CD4-positive, alpha-beta memory T cell (primary cell): Measurements from ENCODE around the gene MEGF6. TPM values are rescaled to one million over a fixed set of nuclear protein-coding genes. Genes with fewer than 3 reads are reported as not detected.

Experiments
- CTCF ChIA-PET: fragments of 350-600 bp; sonication (Branson Sonifier 250); formaldehyde crosslinking; loops from one replicate; lab custom pipeline; 2021; ENCODE audit warnings: inconsistent platforms; ENCODE audit not compliant: partially characterized antibody; lab: Charles Lee
- POLR2A ChIA-PET: fragments of 350-600 bp; sonication (Branson Sonifier 250); formaldehyde crosslinking; loops from one replicate; lab custom pipeline; 2021; ENCODE audit not compliant: partially characterized antibody; lab: Charles Lee
- DNase-seq, 5 donors: peaks; one replicate each; pipeline versions ENCODE4 v3.0.0 to v3.0.0-alpha.2; 2020 to 2022; ENCODE audit warnings: mixed read lengths in 1 of 5
- H3K27ac ChIP-seq: one replicate; pipeline ENCODE4 v1.7.0; 2013; ENCODE audit warnings: low read depth, low read length
- H3K27me3 ChIP-seq: 2 replicates; pipeline ENCODE4 v1.7.0; 2013; ENCODE audit warnings: mild to moderate bottlenecking, low read length, moderate library complexity; ENCODE audit not compliant: insufficient read depth
- H3K36me3 ChIP-seq: 2 replicates; pipeline ENCODE4 v1.7.0; 2013; ENCODE audit warnings: mild to moderate bottlenecking, low read length, moderate library complexity; ENCODE audit not compliant: insufficient read depth
- H3K4me1 ChIP-seq: 2 replicates; pipeline ENCODE4 v1.7.0; 2013; ENCODE audit warnings: mild to moderate bottlenecking, low read length, moderate library complexity; ENCODE audit not compliant: insufficient read depth
- H3K4me3 ChIP-seq, 2 donors: one replicate each; pipeline ENCODE4 v1.7.0; 2013; ENCODE audit warnings: low read length in 2 of 2, mild to moderate bottlenecking in 1 of 2
- H3K9me3 ChIP-seq, 2 donors: one replicate each; pipeline ENCODE4 v1.7.0; 2013; ENCODE audit warnings: low read length in 2 of 2, control low read depth in 1 of 2; ENCODE audit not compliant: control insufficient read depth in 1 of 2
- H3K27ac Mint-ChIP-seq, 7 donors: one replicate each; pipeline ENCODE4 v1.8.0; 2020 to 2021; ENCODE audit warnings: mixed read lengths in 7 of 7, mild to moderate bottlenecking in 6 of 7, inconsistent platforms in 3 of 7, moderate library complexity in 3 of 7
- H3K27me3 Mint-ChIP-seq, 2 donors: one replicate each; pipeline ENCODE4 v1.8.0; 2020 to 2021; ENCODE audit warnings: mixed read lengths in 2 of 2
- H3K36me3 Mint-ChIP-seq, 2 donors: one replicate each; pipeline ENCODE4 v1.8.0; 2020 to 2021; ENCODE audit warnings: mixed read lengths in 2 of 2, inconsistent platforms in 1 of 2, mild to moderate bottlenecking in 1 of 2
- H3K4me1 Mint-ChIP-seq, 4 donors: one replicate each; pipeline ENCODE4 v1.8.0; 2020 to 2021; ENCODE audit warnings: mixed read lengths in 4 of 4, mild to moderate bottlenecking in 1 of 4
- H3K4me3 Mint-ChIP-seq, 8 donors: one replicate each; pipeline ENCODE4 v1.8.0; 2020 to 2021; ENCODE audit warnings: mixed read lengths in 8 of 8, mild to moderate bottlenecking in 7 of 8, moderate library complexity in 6 of 8, inconsistent platforms in 3 of 8
- H3K9me3 Mint-ChIP-seq, 8 donors: one replicate each; pipeline ENCODE4 v1.8.0; 2020 to 2021; ENCODE audit warnings: mixed read lengths in 8 of 8, mild to moderate bottlenecking in 5 of 8, inconsistent platforms in 3 of 8, moderate library complexity in 1 of 8
- intact Hi-C: fragments of 100-400 bp; cut with micrococcal nuclease; formaldehyde crosslinking; loops from one replicate; pipeline ENCODE4 v1.15.1; 2023
- polyA plus RNA-seq, 2 donors: library from polyadenylated mRNA; unstranded; fragments of 300-500 nt; fragmentation: Illumina TruSeq; gene quantifications; one replicate each; pipeline ENCODE4 v1.2.3, GENCODE V29; 2021
- total RNA-seq, 2 experiments: library from RNA; stranded (reverse); gene quantifications; one replicate each; pipeline ENCODE4 v1.2.3, GENCODE V29; 2021

MEGF6 gene
- total and polyA plus RNA-seq, 4 experiments from 2014 or later = 2.4 to 168 (median 87.0) TPM

- DNase-seq = peak in 2 of 5 donors; percentile 10
- H3K27me3 Mint-ChIP-seq = no peaks in the 10 kb centered on the region
- CTCF ChIA-PET = interaction anchor here (1.0 kb wide), 1 partner anchor 87 kb away, joined by 3 read pairs; no protein-coding TSS in a partner anchor
- peak overlapping the region in 5 of 7 donors; percentile 36 to 99 (median 59) for H3K27ac Mint-ChIP-seq
- no peaks in the 10 kb centered on the region for H3K27me3 ChIP-seq
- no peaks in the 10 kb centered on the region for H3K9me3 Mint-ChIP-seq
- H3K4me3 Mint-ChIP-seq = peak overlapping the region in 4 of 8 donors; percentile 43 to 88 (median 86)
- H3K36me3 ChIP-seq = no peaks in the 10 kb centered on the region
- H3K27ac ChIP-seq = no peak overlapping the region
- POLR2A ChIA-PET = interaction anchor here (0.6 to 3.1 kb wide), 8 partner anchors 10 to 92 kb away, joined by 3 to 19 read pairs (median 5); partner anchors contain the start of gene TPRG1L
- H3K9me3 ChIP-seq = no peaks in the 10 kb centered on the region
- H3K4me3 ChIP-seq = no peak overlapping the region
- H3K4me1 Mint-ChIP-seq = peaks cover 4 to 32% (median 18%) of the 10 kb centered on the region in 4 donors
- intact Hi-C loops = loop anchor here (1.0 to 2.0 kb wide), 2 partner anchors 41 to 92 kb away; no protein-coding TSS in a partner anchor
- no peaks in the 10 kb centered on the region for H3K36me3 Mint-ChIP-seq
- peaks cover 16% of the 10 kb centered on the region for H3K4me1 ChIP-seq
Observed at GRCh38 chr1:3531928-3532327, 79.4 kb downstream of the MEGF6 start.

GRCh38 chr1:3530926-3531818 lies 80.1 kb downstream of the MEGF6 start:
- CTCF ChIA-PET = interaction anchor here (2.1 kb wide), 1 partner anchor 89 kb away, joined by 10 read pairs; no protein-coding TSS in a partner anchor

GRCh38 chr1:3530086-3530925 lies 81.0 kb downstream of the MEGF6 start:
- peak overlapping the region; percentile 80 to 88 (median 84) for H3K4me3 Mint-ChIP-seq
- H3K4me3 ChIP-seq = peak overlapping the region; percentile 54 to 85
- no peaks in the 10 kb centered on the region for H3K27me3 Mint-ChIP-seq
- peak overlapping the region; percentile 50 to 83 (median 73) for H3K27ac Mint-ChIP-seq
- no peaks in the 10 kb centered on the region for H3K27me3 ChIP-seq
- DNase-seq = no peak
- no peaks in the 10 kb centered on the region for H3K36me3 ChIP-seq
- peaks cover 4 to 36% (median 18%) of the 10 kb centered on the region in 4 donors for H3K4me1 Mint-ChIP-seq
- peak overlapping the region; percentile 54 for H3K27ac ChIP-seq
- intact Hi-C loops = loop anchor here (2.0 kb wide), 1 partner anchor 40 kb away; no protein-coding TSS in a partner anchor
- H3K9me3 ChIP-seq = no peaks in the 10 kb centered on the region
- H3K4me1 ChIP-seq = peaks cover 16% of the 10 kb centered on the region
- ChIA-PET CTCF (interaction anchor here (1.1 to 2.1 kb wide), 3 partner anchors 89 to 91 kb away, joined by 3 to 10 read pairs (median 4); no protein-coding TSS in a partner anchor), POLR2A (interaction anchor here (0.7 to 3.1 kb wide), 11 partner anchors 9 to 94 kb away, joined by 3 to 19 read pairs (median 4); partner anchors contain the start of gene TPRG1L)
- no peaks in the 10 kb centered on the region for H3K36me3 Mint-ChIP-seq
- H3K9me3 Mint-ChIP-seq = no peaks in the 10 kb centered on the region

More at GRCh38 chr1:3530926-3531818, 80.1 kb downstream of the MEGF6 start:
- Mint-ChIP-seq H3K27ac (peak overlapping the region; percentile 54 to 99 (median 97)), H3K36me3 (no peaks in the 10 kb centered on the region), H3K4me3 (peak overlapping the region; percentile 82 to 94 (median 88)), H3K9me3 (no peaks in the 10 kb centered on the region), H3K4me1 (peaks cover 4 to 36% (median 18%) of the 10 kb centered on the region in 4 donors), H3K27me3 (no peaks in the 10 kb centered on the region)
- Histone ChIP-seq H3K4me1 (peaks cover 16% of the 10 kb centered on the region), H3K36me3 (no peaks in the 10 kb centered on the region), H3K27ac (peak overlapping the region; percentile 54), H3K9me3 (no peaks in the 10 kb centered on the region), H3K27me3 (no peaks in the 10 kb centered on the region), H3K4me3 (peak overlapping the region; percentile 54 to 85)
- peak; percentile 77 to 84 (median 81) for DNase-seq
- POLR2A ChIA-PET = interaction anchor here (0.6 to 3.1 kb wide), 13 partner anchors 8 to 93 kb away, joined by 3 to 19 read pairs (median 4); partner anchors contain the start of gene TPRG1L
- intact Hi-C loops = loop anchor here (1.0 to 2.0 kb wide), 2 partner anchors 40 to 93 kb away; no protein-coding TSS in a partner anchor

GRCh38 chr1:3529099-3529729 lies 82.1 kb downstream of the MEGF6 start:
- Histone ChIP-seq H3K4me3 (no peak overlapping the region), H3K36me3 (no peaks in the 10 kb centered on the region), H3K4me1 (peaks cover 16% of the 10 kb centered on the region), H3K27me3 (no peaks in the 10 kb centered on the region), H3K27ac (no peak overlapping the region), H3K9me3 (no peaks in the 10 kb centered on the region)
- peak overlapping the region in 1 of 7 donors; percentile 4 for H3K27ac Mint-ChIP-seq
- intact Hi-C loops = no loop called here
- peaks cover 4 to 40% (median 18%) of the 10 kb centered on the region in 4 donors for H3K4me1 Mint-ChIP-seq
- no peaks in the 10 kb centered on the region for H3K27me3 Mint-ChIP-seq
- peak overlapping the region; percentile 11 to 88 (median 73) for H3K4me3 Mint-ChIP-seq
- H3K36me3 Mint-ChIP-seq = peaks cover 0 to 2% of the 10 kb centered on the region in 2 donors
- CTCF ChIA-PET = interaction anchor here (1.1 to 2.1 kb wide), 4 partner anchors 90 to 92 kb away, joined by 3 to 10 read pairs (median 4); no protein-coding TSS in a partner anchor
- DNase-seq = no peak
- no peaks in the 10 kb centered on the region for H3K9me3 Mint-ChIP-seq
- POLR2A ChIA-PET = interaction anchor here (1.0 to 3.1 kb wide), 5 partner anchors 11 to 91 kb away, joined by 3 to 19 read pairs (median 13); no protein-coding TSS in a partner anchor

GRCh38 chr1:3527774-3528173 lies 83.5 kb downstream of the MEGF6 start:
- H3K9me3 ChIP-seq = no peaks in the 10 kb centered on the region
- Mint-ChIP-seq H3K36me3 (peaks cover 0 to 2% of the 10 kb centered on the region in 2 donors), H3K27me3 (no peaks in the 10 kb centered on the region), H3K4me3 (no peak overlapping the region), H3K4me1 (peaks cover 4 to 40% (median 18%) of the 10 kb centered on the region in 4 donors), H3K9me3 (no peaks in the 10 kb centered on the region), H3K27ac (peak overlapping the region in 1 of 7 donors; percentile 18)
- intact Hi-C loops = no loop called here
- CTCF ChIA-PET = interaction anchor here (1.3 kb wide), 1 partner anchor 92 kb away, joined by 4 read pairs; no protein-coding TSS in a partner anchor
- H3K36me3 ChIP-seq = no peaks in the 10 kb centered on the region
- no peak overlapping the region for H3K4me3 ChIP-seq
- H3K27ac ChIP-seq = no peak overlapping the region
- POLR2A ChIA-PET = interaction anchor here (0.9 kb wide), 1 partner anchor 10 kb away, joined by 3 read pairs; no protein-coding TSS in a partner anchor
- no peaks in the 10 kb centered on the region for H3K27me3 ChIP-seq
- peaks cover 16% of the 10 kb centered on the region for H3K4me1 ChIP-seq
- no peak for DNase-seq
